HG03045 (cell line): ENCODE measurements around the gene MREG.
"Not testable (repeated sequence)": the region's sequence is repeated elsewhere in the genome, so short reads cannot be mapped to it uniquely, and the experiment has no call there.

ENCODE experiments used
- ATAC-seq: cut with Tn5 transposase; IDR thresholded peaks from one replicate; pipeline ENCODE4 v1.9.1; 2021; ENCODE audit warnings: mild to moderate bottlenecking, moderate library complexity; ENCODE audit not compliant: unreplicated experiment

MREG gene

DNA sequence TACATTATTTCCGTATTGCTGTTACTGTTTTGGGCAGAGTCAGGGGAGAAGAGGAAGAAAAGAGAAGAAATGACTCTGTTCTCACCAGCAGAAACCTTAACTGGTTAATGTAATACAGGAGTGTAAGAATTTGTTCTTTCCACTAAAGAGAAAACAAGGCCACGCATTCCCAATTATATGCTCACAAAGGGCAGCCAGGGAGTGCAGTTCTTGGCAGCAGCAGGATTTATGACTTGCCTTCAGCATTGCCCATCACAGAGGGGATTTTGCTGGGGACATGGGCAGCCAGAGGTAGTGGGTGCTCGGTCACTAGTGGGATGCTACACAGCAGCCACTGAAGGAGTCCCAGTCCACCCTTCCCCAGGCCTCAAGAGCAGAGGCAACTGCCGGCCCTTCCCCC is 18.4 kb downstream of the MREG start:
- ATAC-seq: no peak

DNA sequence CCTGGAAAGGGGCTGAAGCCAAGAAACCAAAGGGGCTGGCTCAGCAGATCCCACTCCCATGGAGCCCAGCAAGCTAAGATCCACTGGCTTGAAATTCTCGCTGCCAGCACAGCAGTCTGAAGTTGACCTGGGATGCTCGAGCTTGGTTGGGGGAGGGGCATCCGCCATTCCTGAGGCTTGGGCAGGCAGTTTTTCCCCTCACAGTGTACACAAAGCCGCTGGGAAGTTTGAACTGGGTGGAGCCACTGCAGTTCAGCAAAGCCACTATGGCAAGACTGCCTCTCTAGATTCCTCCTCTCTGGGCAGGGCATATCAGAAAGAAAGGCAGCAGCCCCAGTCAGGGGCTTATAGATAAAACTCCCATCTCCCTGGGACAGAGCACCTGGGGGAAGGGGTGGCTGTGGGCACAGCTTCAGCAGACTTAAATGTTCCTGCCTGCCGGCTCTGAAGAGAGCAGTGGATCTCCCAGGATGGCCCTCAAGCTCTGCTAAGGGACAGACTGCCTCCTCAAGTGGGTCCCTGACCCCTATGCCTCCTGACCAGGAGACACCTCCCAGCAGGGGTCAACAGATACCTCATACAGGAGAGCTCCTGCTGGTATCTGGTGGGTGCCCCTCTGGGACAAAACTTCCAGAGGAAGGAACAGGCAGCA is 24.7 kb downstream of the MREG start:
- ATAC-seq: not testable (repeated sequence)

DNA sequence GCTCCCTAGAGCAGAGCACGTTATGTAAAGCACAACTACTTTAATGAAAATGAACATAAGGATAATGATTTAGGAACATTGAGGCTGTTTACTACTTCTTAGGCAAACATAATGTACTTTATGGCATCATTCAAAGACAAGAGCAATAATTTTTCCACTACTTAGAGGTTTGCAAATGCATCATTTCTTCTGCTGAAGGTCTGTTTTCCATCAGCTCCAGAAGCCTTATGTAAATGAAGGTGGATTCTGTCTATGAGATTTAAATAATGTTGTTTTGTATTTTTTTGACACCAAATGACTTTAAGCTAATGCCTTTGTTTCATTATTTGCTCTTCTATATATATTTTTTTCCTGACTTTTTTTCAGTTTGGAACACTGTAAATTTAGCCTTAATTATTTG is 28.1 kb downstream of the MREG start:
- no peak for ATAC-seq

DNA sequence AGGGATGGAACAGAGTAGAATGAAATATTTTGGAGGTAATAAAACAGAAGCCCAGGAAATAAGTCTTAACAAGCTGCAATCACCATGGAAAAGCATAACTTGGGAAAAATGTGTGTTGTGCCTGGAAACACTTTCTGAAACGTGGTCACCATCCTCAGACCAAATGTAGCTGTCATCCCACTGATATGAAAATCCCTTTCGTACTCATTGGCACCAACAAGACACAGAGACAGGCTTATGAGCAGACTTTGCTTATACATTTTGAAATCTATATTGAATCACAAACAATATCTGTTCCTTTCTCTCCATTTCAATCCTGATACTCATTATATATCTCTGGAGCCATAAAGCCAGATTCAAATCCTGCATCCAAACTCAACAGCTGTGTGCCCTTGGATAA is 28.7 kb downstream of the MREG start:
- ATAC-seq: no peak

DNA sequence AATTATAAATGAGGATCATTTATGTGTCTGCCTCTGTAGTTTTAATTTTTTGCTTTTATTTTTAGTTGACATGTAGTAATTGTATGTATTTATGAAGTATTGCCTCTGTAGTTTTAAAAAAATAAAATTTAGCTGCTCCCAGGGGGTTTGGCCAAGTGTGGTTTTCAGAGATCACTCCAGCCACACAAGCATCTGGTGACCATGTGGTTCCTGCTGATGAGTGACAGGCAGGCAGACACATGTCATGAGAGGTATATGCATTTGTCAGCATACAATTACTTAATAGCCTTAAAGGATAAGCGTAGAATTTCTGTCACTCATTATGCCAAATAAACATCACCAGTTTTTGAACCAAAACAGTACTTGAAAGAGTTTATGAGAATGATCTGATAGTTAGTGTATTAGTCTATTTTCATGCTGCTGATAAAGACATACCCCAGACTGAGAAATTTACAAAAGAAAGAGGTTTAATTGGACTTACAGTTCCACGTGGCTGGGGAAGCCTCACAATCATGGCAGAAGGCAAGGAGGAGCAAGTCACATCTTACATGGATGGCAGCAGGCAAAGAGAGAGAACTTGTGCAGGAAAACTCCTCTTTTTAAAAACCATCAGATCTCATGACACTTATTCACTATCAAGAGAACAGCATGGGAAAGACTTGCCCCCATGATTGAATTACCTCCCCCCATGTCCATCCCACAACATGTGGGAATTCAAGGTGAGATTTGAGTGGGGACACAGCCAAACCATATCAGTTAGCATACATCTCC is 29.6 kb downstream of the MREG start:
- no peak for ATAC-seq

DNA sequence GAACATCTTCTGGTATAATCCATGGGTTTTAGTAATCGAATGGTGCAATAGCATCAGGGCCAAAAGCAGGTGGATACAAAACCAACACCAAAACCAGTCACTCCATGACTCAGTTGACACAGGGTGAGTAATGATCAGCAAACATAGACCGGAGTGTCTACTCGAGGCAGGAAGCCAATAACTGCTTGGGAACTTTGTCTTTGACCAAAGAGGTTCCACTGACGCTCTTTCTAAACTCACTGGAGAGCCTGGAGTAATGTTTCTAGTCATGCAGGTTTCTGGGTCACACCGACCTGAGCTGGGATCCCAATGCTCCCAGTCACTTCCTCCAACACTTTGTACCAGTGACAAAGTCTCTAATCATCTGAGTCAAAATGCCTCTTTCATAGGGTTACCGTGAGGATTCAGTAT is 30.9 kb downstream of the MREG start:
- peak; percentile 79 for ATAC-seq

DNA sequence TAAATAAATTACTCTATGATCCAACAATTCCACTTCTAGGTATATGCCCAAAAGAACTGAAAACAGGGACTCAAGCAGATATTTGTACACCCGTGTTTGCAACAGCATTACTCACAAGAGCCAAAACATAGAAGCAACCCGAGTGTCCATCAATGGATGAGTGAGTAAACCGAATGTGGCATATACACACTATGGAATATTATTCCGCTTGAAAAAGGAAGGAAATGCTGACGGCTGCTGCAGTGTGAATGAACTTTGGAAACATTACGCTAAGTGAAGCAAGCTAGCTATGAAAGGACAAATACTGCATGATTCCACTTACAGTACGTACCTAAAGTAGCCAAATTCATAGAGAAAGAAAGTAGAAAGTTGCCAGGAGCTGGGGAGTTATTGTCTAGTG is 32.2 kb downstream of the MREG start:
- ATAC-seq: no peak

DNA sequence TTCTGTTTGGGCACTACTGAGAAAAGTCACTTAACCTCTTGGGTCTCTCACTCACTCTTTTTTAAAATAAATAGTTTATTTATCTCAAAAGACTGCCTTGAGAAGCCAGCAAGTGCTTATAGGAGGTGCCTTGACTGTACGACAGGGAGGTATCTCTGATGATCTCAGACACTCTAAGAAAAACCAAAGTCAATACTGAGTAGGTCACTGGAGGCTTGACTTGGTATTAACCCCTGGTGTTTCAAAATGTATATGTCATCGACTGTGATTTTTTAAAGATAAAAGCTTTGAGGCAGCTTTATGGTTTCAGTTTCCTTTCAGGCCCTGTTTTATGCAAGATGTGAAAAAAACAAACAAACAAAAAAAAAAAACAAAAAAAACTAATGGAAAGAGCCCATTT is 33.7 kb downstream of the MREG start:
- no peak for ATAC-seq

DNA sequence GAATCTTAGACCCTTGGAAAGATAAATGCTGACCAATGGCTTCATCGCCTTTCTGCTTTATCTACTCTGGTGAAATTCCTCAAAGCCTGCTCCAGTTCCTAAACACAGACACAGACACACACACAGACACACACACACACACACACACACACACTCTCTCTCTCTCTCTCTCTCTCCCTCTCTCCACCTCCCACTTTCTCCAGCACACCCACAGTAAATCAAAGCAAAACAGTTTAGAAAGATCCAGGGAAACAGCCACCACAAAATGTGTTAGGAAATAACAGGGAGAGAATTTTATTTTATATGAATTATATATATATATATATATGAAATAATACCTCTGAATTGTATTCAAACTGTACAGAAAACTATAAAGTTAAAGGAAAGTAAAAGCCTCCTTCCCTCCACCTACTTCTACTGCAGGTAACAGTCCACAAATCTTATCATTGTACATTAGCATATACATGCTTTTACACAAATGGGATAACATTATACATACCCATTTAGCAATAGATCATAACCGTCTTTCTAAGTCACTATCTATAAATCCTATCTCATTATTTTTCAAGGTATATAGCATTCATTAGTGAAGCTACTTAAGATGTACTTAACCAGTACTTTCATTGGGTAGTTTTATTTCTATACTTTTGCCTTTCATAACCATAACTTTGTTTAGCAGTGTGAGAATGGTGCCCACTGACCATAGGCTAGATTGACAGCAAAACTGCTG is 38.5 kb downstream of the MREG start:
- ATAC-seq: no peak

DNA sequence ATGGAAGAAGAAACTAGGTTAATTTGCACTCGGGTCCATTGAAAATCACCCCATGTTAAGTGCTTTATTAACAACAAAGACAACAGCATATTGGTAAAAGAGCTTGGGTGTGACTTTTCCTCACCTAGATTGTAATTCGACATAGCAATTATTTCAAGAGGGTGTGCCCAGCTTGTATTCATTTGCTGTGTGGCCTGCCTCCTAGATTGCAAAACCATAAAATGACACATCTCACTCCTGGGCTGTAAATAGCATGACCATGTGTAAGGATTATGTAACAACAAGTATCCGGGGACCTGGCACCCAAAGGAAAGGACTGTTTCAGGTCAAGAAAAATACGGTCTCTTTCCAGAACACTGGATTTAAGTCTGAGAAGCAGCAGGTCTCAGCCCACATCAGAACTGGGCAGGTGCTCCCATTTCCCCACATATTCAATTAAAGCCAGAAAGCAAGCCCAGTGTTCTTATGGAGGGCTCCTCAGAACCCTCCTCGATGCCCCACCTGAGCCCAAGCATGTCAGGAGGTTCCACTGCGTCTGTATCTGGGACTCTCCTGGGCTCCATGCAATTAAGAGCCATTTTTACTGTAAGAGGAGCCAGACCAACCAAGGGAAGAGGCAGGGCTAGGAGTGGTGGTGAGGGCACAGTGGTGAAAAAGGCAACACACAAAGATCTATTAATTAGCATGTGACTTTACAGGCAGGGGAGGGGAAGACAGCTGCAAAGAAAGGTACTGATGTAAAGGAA is 39.2 kb downstream of the MREG start:
- no peak for ATAC-seq

DNA sequence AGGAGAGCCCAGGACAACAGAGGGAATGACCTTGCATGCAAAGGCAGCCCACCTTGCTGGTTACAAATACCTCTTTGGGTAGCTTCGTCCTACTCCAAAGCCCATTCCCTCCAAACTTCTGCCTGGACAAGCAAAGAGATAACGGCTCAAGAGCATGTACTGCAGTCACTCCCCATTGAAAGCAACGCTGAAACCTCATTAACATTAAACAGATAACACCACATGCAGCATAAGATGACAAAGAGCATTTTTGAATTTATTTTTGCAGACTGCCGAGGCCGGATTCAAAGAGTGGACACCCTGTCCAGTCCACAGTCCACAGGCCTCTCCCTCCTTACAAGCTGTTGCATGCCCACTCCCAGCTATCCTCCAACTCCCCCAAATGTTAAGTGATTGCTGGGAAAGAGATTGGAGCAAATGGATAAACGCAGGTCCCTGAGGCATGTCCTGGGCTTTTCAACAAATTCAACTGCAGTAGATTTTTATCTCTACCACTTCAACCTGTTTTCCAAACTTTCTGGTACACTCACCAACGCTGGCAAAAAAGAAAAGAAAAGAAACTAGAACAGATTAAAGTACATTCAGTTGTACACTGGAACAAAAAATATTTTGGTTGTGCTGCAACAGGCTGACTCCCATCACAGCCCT is 40.1 kb downstream of the MREG start:
- ATAC-seq: no peak

DNA sequence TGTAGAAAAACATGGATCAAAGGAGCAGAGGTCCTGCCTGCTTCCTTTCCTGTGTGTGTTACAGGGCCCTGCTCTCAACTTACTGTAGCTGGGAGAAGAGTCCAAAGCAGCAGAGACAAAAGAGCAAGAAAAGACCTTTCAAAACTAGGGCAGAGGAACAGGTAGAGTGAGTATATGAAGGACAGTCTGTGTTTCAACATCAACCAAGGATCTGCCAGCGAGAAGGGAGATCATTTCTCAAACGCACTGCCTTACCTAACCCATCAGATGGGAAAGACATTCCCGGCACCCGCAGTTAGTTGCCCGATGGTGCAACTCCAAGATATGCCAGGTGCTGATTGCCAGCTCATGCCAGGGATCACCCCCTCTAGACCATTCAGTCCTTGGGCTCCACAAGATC is 41.7 kb downstream of the MREG start:
- ATAC-seq: no peak

DNA sequence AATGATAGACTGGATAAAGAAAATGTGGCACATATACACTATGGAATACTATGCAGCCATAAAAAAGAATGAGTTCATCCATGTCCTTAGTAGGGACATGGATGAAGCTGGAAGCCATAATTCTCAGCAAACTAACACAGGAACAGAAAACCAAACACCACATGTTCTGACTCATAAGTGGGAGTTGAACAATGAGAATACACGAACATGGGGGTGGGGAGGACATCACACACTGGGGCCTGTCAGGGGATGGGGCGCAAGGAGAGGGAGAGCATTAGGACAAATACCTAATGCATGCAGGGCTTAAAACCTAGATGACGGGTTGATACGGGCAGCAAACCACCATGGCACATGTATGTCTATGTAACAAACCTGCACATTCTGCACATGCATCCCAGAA is 42.5 kb downstream of the MREG start:
- ATAC-seq: not testable (repeated sequence)

DNA sequence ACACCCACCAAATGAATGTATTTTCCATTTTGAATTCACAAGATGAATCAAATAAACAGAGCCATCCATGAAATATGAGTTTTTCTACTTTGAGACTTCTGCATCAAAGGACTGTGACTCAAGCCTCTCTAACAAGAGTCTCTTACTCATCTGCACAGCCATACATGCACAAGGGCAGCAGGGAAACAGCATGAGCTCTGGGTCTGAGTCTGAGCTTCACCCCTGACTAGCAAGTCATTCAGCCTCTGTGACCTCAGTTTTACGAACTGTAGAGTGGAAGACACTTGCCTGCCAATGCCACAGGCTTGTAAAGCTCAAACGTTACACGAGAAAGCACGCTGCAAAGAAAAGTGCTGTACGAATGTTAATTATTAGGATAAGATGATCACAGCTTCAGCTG is 42.9 kb downstream of the MREG start:
- ATAC-seq: no peak

DNA sequence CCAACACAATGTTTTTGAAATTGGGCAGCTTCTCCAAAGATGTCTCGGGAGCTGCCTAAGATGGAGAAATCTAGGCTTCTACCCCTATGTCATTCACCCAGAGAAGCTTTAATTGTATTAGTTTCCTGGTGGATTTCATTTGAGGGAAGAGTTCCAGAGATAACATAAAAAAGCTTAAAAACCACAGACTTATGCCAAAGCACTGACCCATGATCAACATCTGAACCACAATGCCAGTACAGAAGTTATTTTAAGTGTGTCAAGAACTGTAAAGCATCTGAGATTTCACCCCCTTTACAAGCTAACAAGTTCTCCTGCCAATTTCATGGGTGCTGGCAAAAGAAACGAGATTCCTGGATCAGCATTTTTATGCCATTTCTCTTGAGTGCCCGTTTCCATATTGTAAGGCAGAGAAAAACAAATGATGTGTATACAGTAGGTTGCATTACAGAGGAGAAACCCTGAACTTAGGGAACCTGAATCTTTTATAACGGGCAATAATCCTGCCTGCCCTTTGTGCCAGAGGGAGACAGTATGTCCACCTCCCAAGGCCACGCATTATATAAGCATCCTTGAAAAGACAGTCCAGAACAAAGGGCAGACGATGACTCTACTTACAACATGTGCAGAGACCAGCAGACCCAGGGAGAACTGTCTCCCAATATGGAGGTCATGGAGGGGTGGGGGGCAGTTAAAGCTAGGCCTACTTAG is 44.1 kb downstream of the MREG start:
- no peak for ATAC-seq

DNA sequence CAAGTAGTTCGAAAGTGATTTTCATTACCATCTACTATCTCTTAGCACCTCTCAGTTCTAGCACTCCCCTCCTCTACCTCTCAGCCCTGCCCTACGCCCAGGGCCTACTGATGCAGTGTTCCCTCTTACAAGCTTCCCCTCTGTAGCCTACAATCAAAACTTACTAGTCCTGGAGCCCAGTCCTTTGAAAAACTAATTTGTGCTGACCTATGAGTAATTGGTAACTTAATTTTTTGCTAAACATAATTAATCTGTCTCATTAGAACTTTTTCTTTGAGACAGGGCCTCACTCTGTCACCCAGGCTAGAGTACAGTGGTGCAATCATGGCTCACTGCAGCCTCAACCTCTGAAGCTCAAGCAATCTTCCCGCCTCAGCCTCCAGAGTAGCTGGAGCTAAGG is 44.9 kb downstream of the MREG start:
- no peak for ATAC-seq

DNA sequence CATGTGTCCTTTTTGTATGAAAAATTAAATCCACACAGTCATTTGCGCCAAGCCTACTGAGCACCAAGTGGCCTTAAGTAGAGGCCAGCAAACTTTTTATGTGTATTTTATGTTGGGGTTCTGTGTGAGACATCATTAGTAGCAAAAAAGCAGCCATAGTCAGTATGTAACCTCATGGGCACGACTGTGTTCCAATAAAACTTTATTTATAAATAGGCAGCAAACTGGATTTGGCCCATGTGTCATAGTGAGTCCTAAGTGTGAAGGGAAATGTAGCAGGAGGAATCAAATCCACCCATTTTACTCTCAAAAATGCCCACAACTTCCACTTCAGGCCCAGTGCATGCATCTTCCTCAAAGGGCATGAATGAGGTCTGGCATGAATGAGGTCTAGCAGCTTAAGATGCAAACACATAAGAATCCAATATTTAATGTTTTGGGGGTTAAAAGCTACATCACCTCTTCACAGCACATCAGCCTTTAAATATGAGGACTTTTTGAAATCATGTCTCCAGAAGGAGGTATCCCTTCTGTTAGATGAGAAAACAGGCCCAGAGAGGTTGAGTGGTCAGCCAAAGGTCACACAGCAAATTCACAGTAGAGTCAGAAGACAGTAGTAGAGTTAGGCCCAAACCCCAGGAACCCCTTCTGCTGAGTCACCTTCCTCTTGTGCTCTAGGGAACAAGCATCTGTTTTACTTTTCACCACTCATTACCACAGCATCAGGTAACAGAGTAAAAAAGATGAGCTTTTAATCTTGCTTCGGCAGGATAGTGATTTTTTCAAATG is 45.6 kb downstream of the MREG start:
- no peak for ATAC-seq

DNA sequence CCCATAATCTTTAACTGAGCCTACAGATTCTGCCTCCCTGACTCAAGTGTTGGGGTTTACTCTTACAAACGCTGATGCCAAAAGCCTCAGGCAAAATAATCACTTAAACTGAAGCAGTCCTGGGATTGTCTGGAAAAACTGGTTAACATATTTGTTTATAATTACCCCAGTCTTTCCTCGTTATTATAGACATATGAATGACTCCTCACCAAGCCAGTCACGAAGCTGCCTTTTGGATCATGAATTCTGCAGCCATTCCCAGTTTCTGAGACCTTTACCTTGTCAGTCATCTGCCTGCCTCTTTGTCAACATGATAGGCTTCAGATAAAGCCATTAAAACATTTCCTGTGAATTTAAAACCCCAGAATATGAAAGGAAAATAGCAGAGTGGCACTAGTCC is 46.4 kb downstream of the MREG start:
- ATAC-seq: no peak

DNA sequence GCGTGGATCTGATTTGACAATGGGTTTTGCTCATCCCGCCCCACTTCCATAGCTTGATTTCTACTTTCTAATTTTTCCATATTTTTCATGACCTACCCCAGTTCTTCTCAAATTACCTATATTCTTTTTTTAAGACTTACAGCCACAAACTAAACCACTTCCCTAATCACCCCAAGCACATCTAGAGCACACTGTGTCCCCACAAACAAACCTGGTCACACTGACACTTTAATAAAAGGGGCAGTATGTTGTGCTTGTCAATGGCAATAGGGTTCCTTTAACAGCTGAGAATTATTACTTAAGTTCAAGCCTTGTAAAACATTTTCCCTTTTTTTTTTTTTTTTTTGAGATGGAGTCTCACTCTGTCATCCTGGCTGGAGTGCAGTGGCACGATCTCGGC is 47.1 kb downstream of the MREG start:
- no peak for ATAC-seq
